GM21381 (cell line): Measurements from ENCODE around the gene SFTPD.
"Not testable (repeated sequence)": the region's sequence is repeated elsewhere in the genome, so short reads cannot be mapped to it uniquely, and the experiment has no call there.

ENCODE experiments used
- ATAC-seq: cut with Tn5 transposase; IDR thresholded peaks from one replicate; pipeline ENCODE4 v1.9.1; 2021; ENCODE audit warnings: mild to moderate bottlenecking, moderate library complexity; ENCODE audit not compliant: unreplicated experiment

SFTPD gene

GRCh38 chr10:79948976-79949722 lies at the start of gene SFTPD:
TSS of gene SFTPD (minus strand) at chr10:79949105. CDS start at chr10:79946659, 2,446 bp downstream.
- ATAC-seq, result no peak

- ATAC-seq, result no peak
Observed at GRCh38 chr10:79995979-79996634, 47.2 kb upstream of the SFTPD start.

GRCh38 chr10:79994556-79994955 lies 45.7 kb upstream of the SFTPD start:
- ATAC-seq, result no peak

- ATAC-seq, result not testable (repeated sequence)
Observed at GRCh38 chr10:79988199-79988598, 39.3 kb upstream of the SFTPD start.

GRCh38 chr10:79986661-79987060 lies 37.8 kb upstream of the SFTPD start:
- ATAC-seq, result not testable (repeated sequence)

GRCh38 chr10:79985481-79986072 lies 36.7 kb upstream of the SFTPD start:
- ATAC-seq, result no peak

- peak; percentile 65 for ATAC-seq
Observed at GRCh38 chr10:79984851-79985250, 35.9 kb upstream of the SFTPD start.

GRCh38 chr10:79983286-79983909 lies 34.5 kb upstream of the SFTPD start:
- ATAC-seq, result no peak

- no peak for ATAC-seq
Observed at GRCh38 chr10:79982861-79983260, 34.0 kb upstream of the SFTPD start.

GRCh38 chr10:79982362-79982800 lies 33.5 kb upstream of the SFTPD start:
- no peak for ATAC-seq

GRCh38 chr10:79981450-79982361 lies 32.8 kb upstream of the SFTPD start:
- no peak for ATAC-seq

GRCh38 chr10:79980711-79981110 lies 31.8 kb upstream of the SFTPD start:
- no peak for ATAC-seq

- no peak for ATAC-seq
Observed at GRCh38 chr10:79979976-79980687, 31.2 kb upstream of the SFTPD start.

GRCh38 chr10:79979310-79979975 lies 30.5 kb upstream of the SFTPD start:
- no peak for ATAC-seq

- no peak for ATAC-seq
Observed at GRCh38 chr10:79976999-79977398, 28.1 kb upstream of the SFTPD start.

- no peak for ATAC-seq
Observed at GRCh38 chr10:79970062-79970461, 21.2 kb upstream of the SFTPD start.

GRCh38 chr10:79947787-79948424 lies 999 bp downstream of the SFTPD start:
- ATAC-seq, result no peak

- no peak for ATAC-seq
Observed at GRCh38 chr10:79947083-79947415, 1.9 kb downstream of the SFTPD start.
